GM23248 (cell line): ENCODE data around the gene RASSF8.

Experiments
- EZH2 ChIP-seq: fragments of 200-600 bp; sonication (generic); IDR thresholded peaks from 2 replicates; pipeline ENCODE4 v1.6.1; 2018; ENCODE audit warnings: antibody characterized with exemption, mild to moderate bottlenecking; ENCODE audit not compliant: insufficient read depth, poor library complexity, severe bottlenecking
- EZH2phosphoT487 ChIP-seq: fragments of 200-600 bp; sonication (generic); IDR thresholded peaks from 2 replicates; pipeline ENCODE4 v1.6.1; 2018; ENCODE audit warnings: antibody characterized with exemption, moderate library complexity, mild to moderate bottlenecking, low read depth; ENCODE audit not compliant: insufficient read depth

DNA sequence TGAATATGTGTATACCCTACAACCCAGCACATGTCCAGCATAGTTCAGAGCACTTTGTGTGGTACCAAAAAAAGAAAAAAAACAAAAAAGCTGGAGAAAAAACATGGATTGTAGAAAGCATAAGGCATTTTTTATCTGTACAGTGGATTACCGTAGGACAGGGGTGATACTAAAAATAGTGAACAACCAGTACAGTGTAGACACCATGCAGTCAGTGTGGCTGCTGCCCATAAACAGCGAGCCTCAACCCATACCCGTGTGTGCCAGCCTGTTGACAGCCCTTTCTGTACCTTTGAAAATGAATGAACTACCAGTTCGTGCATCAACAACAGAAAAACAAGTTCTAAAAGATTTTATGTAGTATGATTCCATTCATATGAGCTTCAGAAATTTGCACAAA, 25.1 kb downstream of the RASSF8 start:
- no peak for TF ChIP-seq EZH2
- no peak for TF ChIP-seq EZH2phosphoT487
